Mucosa of stomach (tissue), 1 donor: Measurements from ENCODE around the gene ENG.
A peak's percentile ranks its signal among the peaks of the same experiment; 100 is the strongest.

Experiments used
- H3K27me3 ChIP-seq: one replicate; pipeline ENCODE4 v1.7.0; 2013; ENCODE audit warnings: mild to moderate bottlenecking, low read length; ENCODE audit not compliant: control insufficient read depth, insufficient read depth
- H3K36me3 ChIP-seq: one replicate; pipeline ENCODE4 v1.7.0; 2013; ENCODE audit warnings: low read length; ENCODE audit not compliant: control insufficient read depth, insufficient read depth
- H3K4me1 ChIP-seq: one replicate; pipeline ENCODE4 v1.7.0; 2013; ENCODE audit warnings: mild to moderate bottlenecking, low read length; ENCODE audit not compliant: control insufficient read depth, insufficient read depth
- H3K4me3 ChIP-seq: one replicate; pipeline ENCODE4 v1.7.0; 2013; ENCODE audit warnings: low read length
- H3K9ac ChIP-seq: one replicate; pipeline ENCODE4 v1.7.0; 2013; ENCODE audit warnings: mild to moderate bottlenecking, low read length, moderate library complexity
- H3K9me3 ChIP-seq: one replicate; pipeline ENCODE4 v1.7.0; 2013; ENCODE audit warnings: mild to moderate bottlenecking, low read length, moderate library complexity; ENCODE audit not compliant: control insufficient read depth
- donor health status: Pancreatic carcinoma.

ENG gene

GRCh38 chr9:127769101-127769500 lies 85.4 kb downstream of the ENG start:
- no peak overlapping the region for H3K4me3 ChIP-seq
- H3K9me3 ChIP-seq, result no peaks in the 10 kb centered on the region
- H3K9ac ChIP-seq, result no peak overlapping the region
- H3K36me3 ChIP-seq, result no peaks in the 10 kb centered on the region
- H3K4me1 ChIP-seq, result peaks cover 12% of the 10 kb centered on the region
- H3K27me3 ChIP-seq, result no peaks in the 10 kb centered on the region

GRCh38 chr9:127768698-127769097 lies 85.8 kb downstream of the ENG start:
- H3K4me1 ChIP-seq, result peaks cover 12% of the 10 kb centered on the region
- no peaks in the 10 kb centered on the region for H3K9me3 ChIP-seq
- no peak overlapping the region for H3K9ac ChIP-seq
- H3K4me3 ChIP-seq, result no peak overlapping the region
- no peaks in the 10 kb centered on the region for H3K27me3 ChIP-seq
- no peaks in the 10 kb centered on the region for H3K36me3 ChIP-seq

- no peaks in the 10 kb centered on the region for H3K9me3 ChIP-seq
- H3K27me3 ChIP-seq, result no peaks in the 10 kb centered on the region
- no peaks in the 10 kb centered on the region for H3K36me3 ChIP-seq
- peak overlapping the region; percentile 22 for H3K9ac ChIP-seq
- H3K4me1 ChIP-seq, result peaks cover 12% of the 10 kb centered on the region
- no peak overlapping the region for H3K4me3 ChIP-seq
Measured at GRCh38 chr9:127767909-127768331, 86.5 kb downstream of the ENG start.

GRCh38 chr9:127767410-127767809 lies 87.0 kb downstream of the ENG start:
- no peaks in the 10 kb centered on the region for H3K36me3 ChIP-seq
- H3K9ac ChIP-seq, result no peak overlapping the region
- H3K27me3 ChIP-seq, result peaks cover under 1% of the 10 kb centered on the region
- no peaks in the 10 kb centered on the region for H3K9me3 ChIP-seq
- H3K4me3 ChIP-seq, result no peak overlapping the region
- peaks cover 12% of the 10 kb centered on the region for H3K4me1 ChIP-seq

GRCh38 chr9:127765418-127765817 lies 89.0 kb downstream of the ENG start:
- H3K4me1 ChIP-seq, result peaks cover 5% of the 10 kb centered on the region
- H3K9me3 ChIP-seq, result no peaks in the 10 kb centered on the region
- H3K4me3 ChIP-seq, result no peak overlapping the region
- H3K36me3 ChIP-seq, result no peaks in the 10 kb centered on the region
- H3K27me3 ChIP-seq, result peaks cover 8% of the 10 kb centered on the region
- H3K9ac ChIP-seq, result no peak overlapping the region
